Peyer's patch (tissue), 4 donors: Measurements from ENCODE around the gene DDC. TPM values are rescaled to one million over a fixed set of nuclear protein-coding genes. Genes with fewer than 3 reads are reported as not detected.

ENCODE experiments used
- DNase-seq, 3 donors: peaks; one replicate each; pipeline ENCODE4 v3.0.0-alpha.2; 2017 to 2019
- H3K27ac ChIP-seq, 4 donors: fragments of 200-600 bp; sonication (generic); one replicate each; pipeline ENCODE4 v1.5.1; 2016 to 2019
- H3K27me3 ChIP-seq, 2 donors: fragments of 200-600 bp; sonication (generic); one replicate each; pipeline ENCODE4 v1.5.1; 2019
- H3K36me3 ChIP-seq, 3 donors: fragments of 200-600 bp; sonication (generic); one replicate each; pipeline ENCODE4 v1.5.1; 2016 to 2019
- H3K4me1 ChIP-seq, 4 donors: fragments of 200-600 bp; sonication (generic); one replicate each; pipeline ENCODE4 v1.5.1; 2016 to 2019
- H3K4me3 ChIP-seq, 4 donors: fragments of 200-600 bp; sonication (generic); 1 replicate in 3 of 4; 2 replicates in 1 of 4; pipeline ENCODE4 v1.5.1; 2016 to 2019; ENCODE audit warnings: mild to moderate bottlenecking in 1 of 4
- H3K9me3 ChIP-seq, 4 donors: fragments of 200-600 bp; sonication (generic); one replicate each; pipeline ENCODE4 v1.5.1; 2016 to 2019; ENCODE audit warnings: mild to moderate bottlenecking in 1 of 4
- CTCF ChIP-seq, 6 experiments: fragments of 450-650 bp in 4 of 6; fragments of 200-600 bp in 2 of 6; sonication (generic) in 1 of 6; IDR thresholded peaks; one replicate each; pipeline ENCODE4 v1.5.1; 2017 to 2019; ENCODE audit warnings: antibody characterized with exemption in 6 of 6, mild to moderate bottlenecking in 3 of 6, moderate library complexity in 1 of 6
- POLR2A ChIP-seq, 2 donors: fragments of 450-650 bp; IDR thresholded peaks; one replicate each; pipeline ENCODE4 v1.5.1; 2017; ENCODE audit warnings: antibody characterized with exemption in 2 of 2, mild to moderate bottlenecking in 2 of 2, moderate library complexity in 2 of 2
- total RNA-seq, 4 donors: library from RNA; depleted of rRNA; stranded (reverse); fragments of >200 nt; gene quantifications; one replicate each; pipeline ENCODE4 v1.1.0, GENCODE V29; 2016

The DDC gene
- total RNA-seq, 4 donors from 2014 or later = 56.9 to 314 (median 200) TPM

GRCh38 chr7:50475340-50475739 is 89.9 kb downstream of the DDC start:
- Histone ChIP-seq H3K27me3 (no peaks in the 10 kb centered on the region), H3K4me1 (no peaks in the 10 kb centered on the region), H3K27ac (no peak overlapping the region), H3K9me3 (no peaks in the 10 kb centered on the region), H3K4me3 (no peak overlapping the region), H3K36me3 (no peaks in the 10 kb centered on the region)
- no peak for DNase-seq
- TF ChIP-seq CTCF (IDR thresholded peaks at IDR 0.05) = no peak

GRCh38 chr7:50474382-50475160 is 90.6 kb downstream of the DDC start:
- H3K4me1 ChIP-seq = no peaks in the 10 kb centered on the region
- H3K36me3 ChIP-seq = no peaks in the 10 kb centered on the region
- no peak overlapping the region for H3K4me3 ChIP-seq
- no peak overlapping the region for H3K27ac ChIP-seq
- TF ChIP-seq POLR2A (IDR thresholded peaks at IDR 0.05) (no peak), CTCF (IDR thresholded peaks at IDR 0.05) (no peak)
- no peaks in the 10 kb centered on the region for H3K9me3 ChIP-seq
- no peaks in the 10 kb centered on the region for H3K27me3 ChIP-seq
- no peak for DNase-seq

GRCh38 chr7:50473531-50473930 is 91.7 kb downstream of the DDC start:
- Histone ChIP-seq H3K36me3 (no peaks in the 10 kb centered on the region), H3K4me3 (no peak overlapping the region), H3K9me3 (no peaks in the 10 kb centered on the region), H3K27me3 (no peaks in the 10 kb centered on the region), H3K4me1 (no peaks in the 10 kb centered on the region), H3K27ac (no peak overlapping the region)
- DNase-seq = no peak
- TF ChIP-seq POLR2A (IDR thresholded peaks at IDR 0.05) (no peak), CTCF (IDR thresholded peaks at IDR 0.05) (no peak)

- Histone ChIP-seq H3K4me3 (no peak overlapping the region), H3K4me1 (peaks cover 0 to 8% (median 0%) of the 10 kb centered on the region in 4 donors), H3K27me3 (no peaks in the 10 kb centered on the region), H3K9me3 (no peaks in the 10 kb centered on the region), H3K36me3 (no peaks in the 10 kb centered on the region), H3K27ac (no peak overlapping the region)
- TF ChIP-seq POLR2A (IDR thresholded peaks at IDR 0.05) (no peak), CTCF (IDR thresholded peaks at IDR 0.05) (no peak)
- no peak for DNase-seq
Observed at GRCh38 chr7:50472427-50472826, 92.8 kb downstream of the DDC start.

GRCh38 chr7:50471970-50472369 is 93.2 kb downstream of the DDC start:
- no peaks in the 10 kb centered on the region for H3K27me3 ChIP-seq
- no peak for TF ChIP-seq CTCF (IDR thresholded peaks at IDR 0.05)
- no peak for TF ChIP-seq POLR2A (IDR thresholded peaks at IDR 0.05)
- peaks cover 0 to 8% (median 0%) of the 10 kb centered on the region in 4 donors for H3K4me1 ChIP-seq
- no peaks in the 10 kb centered on the region for H3K9me3 ChIP-seq
- peaks cover 0 to 3% (median 0%) of the 10 kb centered on the region in 3 donors for H3K36me3 ChIP-seq
- DNase-seq = no peak
- H3K4me3 ChIP-seq = no peak overlapping the region
- no peak overlapping the region for H3K27ac ChIP-seq
